Measurements from ENCODE around the gene SYK.

Gene SYK

DNA sequence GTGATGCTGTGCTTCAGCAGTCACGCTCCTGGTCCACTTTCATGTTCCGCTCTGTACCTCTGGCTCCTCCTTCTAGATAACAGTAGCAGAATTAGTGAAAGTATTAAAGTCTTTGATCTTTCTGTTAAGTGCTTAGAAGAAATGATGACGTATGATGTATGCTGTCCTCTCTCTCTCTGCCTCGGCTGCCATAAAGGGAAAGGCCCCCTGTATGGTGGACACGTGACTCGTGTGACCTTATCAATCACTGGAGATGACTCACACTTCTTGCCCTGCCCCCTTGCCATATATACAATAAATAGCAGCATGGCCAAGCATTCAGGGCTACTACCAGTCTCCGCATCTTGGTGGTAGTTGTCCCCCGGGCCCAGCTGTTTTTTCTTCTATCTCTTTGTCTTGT is 100.3 kb downstream of the SYK start (continued):
- TF ChIP-seq, protein P1, sequence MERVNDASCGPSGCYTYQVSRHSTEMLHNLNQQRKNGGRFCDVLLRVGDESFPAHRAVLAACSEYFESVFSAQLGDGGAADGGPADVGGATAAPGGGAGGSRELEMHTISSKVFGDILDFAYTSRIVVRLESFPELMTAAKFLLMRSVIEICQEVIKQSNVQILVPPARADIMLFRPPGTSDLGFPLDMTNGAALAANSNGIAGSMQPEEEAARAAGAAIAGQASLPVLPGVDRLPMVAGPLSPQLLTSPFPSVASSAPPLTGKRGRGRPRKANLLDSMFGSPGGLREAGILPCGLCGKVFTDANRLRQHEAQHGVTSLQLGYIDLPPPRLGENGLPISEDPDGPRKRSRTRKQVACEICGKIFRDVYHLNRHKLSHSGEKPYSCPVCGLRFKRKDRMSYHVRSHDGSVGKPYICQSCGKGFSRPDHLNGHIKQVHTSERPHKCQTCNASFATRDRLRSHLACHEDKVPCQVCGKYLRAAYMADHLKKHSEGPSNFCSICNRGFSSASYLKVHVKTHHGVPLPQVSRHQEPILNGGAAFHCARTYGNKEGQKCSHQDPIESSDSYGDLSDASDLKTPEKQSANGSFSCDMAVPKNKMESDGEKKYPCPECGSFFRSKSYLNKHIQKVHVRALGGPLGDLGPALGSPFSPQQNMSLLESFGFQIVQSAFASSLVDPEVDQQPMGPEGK (tag by site-specific recombination; IDR thresholded peaks at IDR 0.05), result no peak
- TF ChIP-seq, protein P2, sequence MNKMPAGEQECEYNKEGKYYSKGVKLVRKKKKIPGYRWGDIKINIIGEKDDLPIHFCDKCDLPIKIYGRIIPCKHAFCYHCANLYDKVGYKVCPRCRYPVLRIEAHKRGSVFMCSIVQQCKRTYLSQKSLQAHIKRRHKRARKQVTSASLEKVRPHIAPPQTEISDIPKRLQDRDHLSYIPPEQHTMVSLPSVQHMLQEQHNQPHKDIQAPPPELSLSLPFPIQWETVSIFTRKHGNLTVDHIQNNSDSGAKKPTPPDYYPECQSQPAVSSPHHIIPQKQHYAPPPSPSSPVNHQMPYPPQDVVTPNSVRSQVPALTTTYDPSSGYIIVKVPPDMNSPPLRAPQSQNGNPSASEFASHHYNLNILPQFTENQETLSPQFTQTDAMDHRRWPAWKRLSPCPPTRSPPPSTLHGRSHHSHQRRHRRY (tag by site-specific recombination; IDR thresholded peaks at IDR 0.05), result no peak

DNA sequence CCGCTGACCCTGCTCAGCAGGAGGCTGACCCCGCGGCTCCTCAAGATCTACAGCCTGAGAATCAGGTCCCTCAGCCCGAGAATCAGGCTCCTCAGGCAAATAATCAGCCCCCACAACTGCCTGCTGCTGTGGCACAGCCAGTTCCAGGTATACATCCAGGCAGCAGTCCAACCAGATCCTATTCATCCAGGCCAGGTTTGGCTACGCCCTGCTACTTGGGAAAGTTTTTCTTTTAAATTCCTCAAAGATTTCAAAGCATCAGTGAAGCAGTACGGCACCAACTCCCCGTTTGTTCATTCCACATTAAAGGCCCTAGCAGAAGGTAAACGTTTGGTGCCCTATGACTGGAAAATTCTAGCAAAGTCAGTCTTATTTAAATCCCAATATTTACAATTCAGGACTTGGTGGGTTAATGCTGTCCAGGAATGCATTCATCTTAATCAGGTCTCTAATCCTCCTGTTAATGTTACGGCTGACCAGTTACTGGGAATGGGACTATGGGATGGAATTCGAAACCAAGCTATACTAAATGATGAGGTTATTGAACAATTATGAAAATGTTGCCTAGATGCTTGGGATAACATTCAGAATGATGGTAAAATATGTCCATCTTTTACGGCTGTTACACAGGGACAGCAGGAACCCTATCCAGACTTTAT is 102.3 kb downstream of the SYK start:
- TF ChIP-seq ZIC2 (tag by site-specific recombination; IDR thresholded peaks at IDR 0.05), result no peak
- TF ChIP-seq, protein P3, sequence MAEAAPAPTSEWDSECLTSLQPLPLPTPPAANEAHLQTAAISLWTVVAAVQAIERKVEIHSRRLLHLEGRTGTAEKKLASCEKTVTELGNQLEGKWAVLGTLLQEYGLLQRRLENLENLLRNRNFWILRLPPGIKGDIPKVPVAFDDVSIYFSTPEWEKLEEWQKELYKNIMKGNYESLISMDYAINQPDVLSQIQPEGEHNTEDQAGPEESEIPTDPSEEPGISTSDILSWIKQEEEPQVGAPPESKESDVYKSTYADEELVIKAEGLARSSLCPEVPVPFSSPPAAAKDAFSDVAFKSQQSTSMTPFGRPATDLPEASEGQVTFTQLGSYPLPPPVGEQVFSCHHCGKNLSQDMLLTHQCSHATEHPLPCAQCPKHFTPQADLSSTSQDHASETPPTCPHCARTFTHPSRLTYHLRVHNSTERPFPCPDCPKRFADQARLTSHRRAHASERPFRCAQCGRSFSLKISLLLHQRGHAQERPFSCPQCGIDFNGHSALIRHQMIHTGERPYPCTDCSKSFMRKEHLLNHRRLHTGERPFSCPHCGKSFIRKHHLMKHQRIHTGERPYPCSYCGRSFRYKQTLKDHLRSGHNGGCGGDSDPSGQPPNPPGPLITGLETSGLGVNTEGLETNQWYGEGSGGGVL (tag by site-specific recombination; IDR thresholded peaks at IDR 0.05), result no peak
- POLR2A ChIA-PET, result no interaction called here
- CTCF ChIA-PET, result interaction anchor here (0.9 kb wide), 1 partner anchor 823 kb away, joined by 3 read pairs; no protein-coding TSS in a partner anchor

DNA sequence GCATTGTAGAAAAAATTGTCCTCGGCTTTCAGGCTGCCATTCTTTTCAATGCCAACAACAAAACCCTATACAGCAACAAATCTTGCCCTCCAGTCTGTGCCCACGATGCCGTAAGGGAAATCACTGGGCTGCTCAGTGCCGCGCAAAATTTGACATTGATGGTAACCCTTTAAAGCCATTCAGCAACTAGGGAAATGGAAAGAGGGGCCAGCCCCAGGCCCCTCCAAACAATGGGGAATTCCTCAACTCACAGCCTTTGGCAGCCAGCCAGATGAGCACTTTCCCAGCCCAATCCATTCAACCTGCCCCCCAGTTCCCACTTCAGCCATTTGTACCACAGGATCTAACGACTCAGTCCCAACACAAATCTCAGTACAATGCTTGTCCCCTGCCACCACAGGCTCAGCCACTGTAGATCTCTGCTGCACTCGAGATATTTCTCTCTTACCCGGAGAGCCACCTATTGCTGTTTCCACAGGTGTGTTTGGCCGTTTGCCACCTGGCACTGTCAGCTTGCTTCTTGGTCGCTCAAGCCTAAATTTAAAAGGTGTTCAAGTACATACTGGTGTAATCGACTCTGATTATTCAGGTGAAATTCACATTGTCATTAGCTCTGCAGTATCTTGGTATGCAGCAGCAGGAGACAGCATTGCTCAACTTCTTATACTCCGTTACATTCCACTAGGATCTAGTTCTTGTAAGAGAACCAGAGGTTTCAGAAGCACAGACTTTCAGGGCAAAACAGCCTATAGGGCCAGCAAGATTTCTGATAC is 103.3 kb downstream of the SYK start:
- Histone ChIP-seq H3K36me3 (ENCODE audit: control insufficient read depth in 2 of 2, insufficient read depth in 1 of 2, low read length in 2 of 2) (no peaks in the 10 kb centered on the region), H3K4me3 (ENCODE audit: low read depth, low read length) (no peak overlapping the region), H3K4me1 (ENCODE audit: control insufficient read depth, insufficient read depth, low read length) (no peaks in the 10 kb centered on the region), H3K9me3 (ENCODE audit: control insufficient read depth, insufficient read depth, low read depth, low read length) (no peaks in the 10 kb centered on the region), H3K27ac (ENCODE audit: extremely low read depth, low read depth, low read length) (no peak overlapping the region)
- TF ChIP-seq EGR2 (tag by site-specific recombination; IDR thresholded peaks at IDR 0.05; ENCODE audit: low read depth) (no peak), SCRT1 (tag by site-specific recombination; IDR thresholded peaks at IDR 0.05; ENCODE audit: borderline replicate concordance) (0 out of 2 replicates have a peak, but pooled peaks have one; percentile 21), ZNF623 (tag by site-specific recombination; IDR thresholded peaks at IDR 0.05) (no peak), SCRT2 (tag by site-specific recombination; IDR thresholded peaks at IDR 0.05) (peak; percentile 38), ZNF10 (tag by site-specific recombination; IDR thresholded peaks at IDR 0.05) (no peak), ZNF138 (tag by site-specific recombination; IDR thresholded peaks at IDR 0.05; ENCODE audit: borderline replicate concordance) (no peak), ZNF660 (tag by site-specific recombination; IDR thresholded peaks at IDR 0.05) (no peak), ZNF529 (tag by site-specific recombination; IDR thresholded peaks at IDR 0.05; ENCODE audit: insufficient replicate concordance) (no peak), ZSCAN16 (tag by site-specific recombination; IDR thresholded peaks at IDR 0.05) (no peak), ZNF571 (tag by site-specific recombination; IDR thresholded peaks at IDR 0.05) (no peak), ZNF121 (tag by site-specific recombination; IDR thresholded peaks at IDR 0.05) (no peak), ZNF202 (tag by site-specific recombination; IDR thresholded peaks at IDR 0.05; ENCODE audit: borderline replicate concordance) (no peak), ZBTB20 (tag by site-specific recombination; IDR thresholded peaks at IDR 0.05) (no peak), ZNF311 (tag by site-specific recombination; IDR thresholded peaks at IDR 0.05; ENCODE audit: borderline replicate concordance) (no peak)
- TF ChIP-seq, protein P4, sequence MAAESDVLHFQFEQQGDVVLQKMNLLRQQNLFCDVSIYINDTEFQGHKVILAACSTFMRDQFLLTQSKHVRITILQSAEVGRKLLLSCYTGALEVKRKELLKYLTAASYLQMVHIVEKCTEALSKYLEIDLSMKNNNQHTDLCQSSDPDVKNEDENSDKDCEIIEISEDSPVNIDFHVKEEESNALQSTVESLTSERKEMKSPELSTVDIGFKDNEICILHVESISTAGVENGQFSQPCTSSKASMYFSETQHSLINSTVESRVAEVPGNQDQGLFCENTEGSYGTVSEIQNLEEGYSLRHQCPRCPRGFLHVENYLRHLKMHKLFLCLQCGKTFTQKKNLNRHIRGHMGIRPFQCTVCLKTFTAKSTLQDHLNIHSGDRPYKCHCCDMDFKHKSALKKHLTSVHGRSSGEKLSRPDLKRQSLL (tag by site-specific recombination; IDR thresholded peaks at IDR 0.05), result no peak
- ChIA-PET CTCF (interaction anchor here (1.3 to 1.7 kb wide), 2 partner anchors 9 to 822 kb away, joined by 3 to 8 read pairs; no protein-coding TSS in a partner anchor), POLR2A (no interaction called here)

More for the DNA sequence above, 102.3 kb downstream of the SYK start:
- Histone ChIP-seq H3K9me3 (ENCODE audit: control insufficient read depth, insufficient read depth, low read depth, low read length) (no peaks in the 10 kb centered on the region), H3K4me3 (ENCODE audit: low read depth, low read length) (no peak overlapping the region), H3K4me1 (ENCODE audit: control insufficient read depth, insufficient read depth, low read length) (no peaks in the 10 kb centered on the region), H3K27ac (ENCODE audit: extremely low read depth, low read depth, low read length) (no peak overlapping the region), H3K36me3 (ENCODE audit: control insufficient read depth in 2 of 2, insufficient read depth in 1 of 2, low read length in 2 of 2) (peaks cover 0 to 5% of the 10 kb centered on the region in 2 experiments; a peak in 2 of 3 replicates)

All from HEK293 (cell line).